ENCODE measurements around the gene RAX2.

The RAX2 gene

GRCh38 chr19:3725121-3725520, 46.9 kb downstream of the RAX2 start:
- CTCF ChIA-PET: interaction anchor here (0.8 to 1.6 kb wide), 3 partner anchors 15 to 79 kb away, joined by 3 to 4 read pairs (median 3); no protein-coding TSS in a partner anchor
- POLR2A ChIA-PET: no interaction called here
- TF ChIP-seq, protein P1, sequence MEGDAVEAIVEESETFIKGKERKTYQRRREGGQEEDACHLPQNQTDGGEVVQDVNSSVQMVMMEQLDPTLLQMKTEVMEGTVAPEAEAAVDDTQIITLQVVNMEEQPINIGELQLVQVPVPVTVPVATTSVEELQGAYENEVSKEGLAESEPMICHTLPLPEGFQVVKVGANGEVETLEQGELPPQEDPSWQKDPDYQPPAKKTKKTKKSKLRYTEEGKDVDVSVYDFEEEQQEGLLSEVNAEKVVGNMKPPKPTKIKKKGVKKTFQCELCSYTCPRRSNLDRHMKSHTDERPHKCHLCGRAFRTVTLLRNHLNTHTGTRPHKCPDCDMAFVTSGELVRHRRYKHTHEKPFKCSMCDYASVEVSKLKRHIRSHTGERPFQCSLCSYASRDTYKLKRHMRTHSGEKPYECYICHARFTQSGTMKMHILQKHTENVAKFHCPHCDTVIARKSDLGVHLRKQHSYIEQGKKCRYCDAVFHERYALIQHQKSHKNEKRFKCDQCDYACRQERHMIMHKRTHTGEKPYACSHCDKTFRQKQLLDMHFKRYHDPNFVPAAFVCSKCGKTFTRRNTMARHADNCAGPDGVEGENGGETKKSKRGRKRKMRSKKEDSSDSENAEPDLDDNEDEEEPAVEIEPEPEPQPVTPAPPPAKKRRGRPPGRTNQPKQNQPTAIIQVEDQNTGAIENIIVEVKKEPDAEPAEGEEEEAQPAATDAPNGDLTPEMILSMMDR (IDR thresholded peaks at IDR 0.05; ENCODE audit: insufficient read depth, low read length, missing control alignments): no peak
- no peak overlapping the region for H3K4me3 ChIP-seq (ENCODE audit: low read depth, low read length)
- no peak for DNase-seq (ENCODE audit: low read depth, low spot score)

DNA sequence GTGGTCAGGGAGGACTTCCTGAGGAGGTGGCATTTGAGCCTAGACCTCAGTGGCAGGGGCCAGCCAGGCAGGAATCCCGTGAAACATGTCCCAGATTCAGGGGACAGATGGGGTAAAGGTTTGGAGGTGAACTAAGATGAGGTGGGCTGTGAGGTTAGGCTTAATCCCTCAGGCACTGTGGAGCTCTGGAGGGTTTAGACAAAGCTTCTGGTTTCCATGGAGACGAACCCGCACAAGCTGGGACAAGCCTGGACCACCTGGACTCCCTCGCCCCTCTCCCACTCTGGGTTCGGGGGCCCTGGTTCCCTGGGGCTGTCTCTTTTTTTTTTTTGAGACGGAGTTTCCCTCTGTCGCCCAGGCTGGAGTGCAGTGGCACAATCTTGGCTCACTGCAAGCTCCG, 48.1 kb downstream of the RAX2 start:
- TF ChIP-seq, protein P1 (IDR thresholded peaks at IDR 0.05; ENCODE audit: insufficient read depth, low read length, missing control alignments): no peak
- CTCF ChIA-PET: no interaction called here
- no peak overlapping the region for H3K4me3 ChIP-seq (ENCODE audit: low read depth, low read length)
- POLR2A ChIA-PET: no interaction called here
- no peak for DNase-seq (ENCODE audit: low read depth, low spot score)

DNA sequence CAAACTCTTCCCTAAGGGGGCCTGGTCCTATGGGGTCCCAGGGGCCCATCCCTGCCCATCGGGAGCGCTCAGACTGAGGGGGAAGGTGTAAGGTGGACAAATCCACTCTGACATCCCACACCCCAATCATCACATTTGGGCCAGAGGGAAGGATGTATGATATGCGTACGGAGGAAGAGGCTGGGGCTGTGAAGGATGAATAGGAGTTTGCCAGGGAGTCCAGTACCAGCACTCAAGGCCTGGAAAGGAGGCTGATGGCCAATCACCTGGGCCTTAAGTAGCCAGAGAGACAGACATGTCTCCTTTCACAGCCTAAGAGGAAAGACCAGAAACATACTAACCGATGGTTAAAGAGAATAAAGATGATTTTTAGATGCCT, 48.9 kb downstream of the RAX2 start:
- no peak for DNase-seq (ENCODE audit: low read depth, low spot score)
- ChIA-PET CTCF (no interaction called here), POLR2A (no interaction called here)
- TF ChIP-seq, protein P1 (IDR thresholded peaks at IDR 0.05; ENCODE audit: insufficient read depth, low read length, missing control alignments): no peak
- H3K4me3 ChIP-seq (ENCODE audit: low read depth, low read length): no peak overlapping the region

GRCh38 chr19:3722443-3723109, 49.5 kb downstream of the RAX2 start:
- ChIA-PET CTCF (interaction anchor here (1.2 kb wide), 1 partner anchor 418 kb away, joined by 4 read pairs; no protein-coding TSS in a partner anchor), POLR2A (no interaction called here)
- no peak overlapping the region for H3K4me3 ChIP-seq (ENCODE audit: low read depth, low read length)
- no peak for DNase-seq (ENCODE audit: low read depth, low spot score)
- TF ChIP-seq, protein P1 (IDR thresholded peaks at IDR 0.05; ENCODE audit: insufficient read depth, low read length, missing control alignments): no peak

- no peak overlapping the region for H3K4me3 ChIP-seq (ENCODE audit: low read depth, low read length)
- CTCF ChIA-PET: interaction anchor here (1.2 to 7.3 kb wide), 2 partner anchors 15 to 417 kb away, joined by 4 to 63 read pairs; partner anchors contain the start of gene TJP3
- TF ChIP-seq, protein P1 (IDR thresholded peaks at IDR 0.05; ENCODE audit: insufficient read depth, low read length, missing control alignments): no peak
- DNase-seq (ENCODE audit: low read depth, low spot score): no peak
- POLR2A ChIA-PET: no interaction called here
Observed at GRCh38 chr19:3721887-3722442, 50.1 kb downstream of the RAX2 start.

GRCh38 chr19:3721131-3721886, 50.7 kb downstream of the RAX2 start:
- TF ChIP-seq, protein P1 (IDR thresholded peaks at IDR 0.05; ENCODE audit: insufficient read depth, low read length, missing control alignments): no peak
- H3K4me3 ChIP-seq (ENCODE audit: low read depth, low read length): peak overlapping the region; percentile 15; the same call in 1 of the 2 replicates
- ChIA-PET CTCF (interaction anchor here (1.2 to 7.3 kb wide), 3 partner anchors 14 to 417 kb away, joined by 4 to 63 read pairs (median 4); partner anchors contain the start of gene TJP3), POLR2A (no interaction called here)
- DNase-seq (ENCODE audit: low read depth, low spot score): no peak

Data from AG04449 (cell line).